ENCODE measurements around the gene MGARP. TPM values are rescaled to one million over a fixed set of nuclear protein-coding genes. Genes with fewer than 3 reads are reported as not detected.

MGARP gene
- total and polyA plus RNA-seq, 2 of the 4 experiments (the other 2 are of a cell fraction): 34.7 to 35.0 TPM

DNA sequence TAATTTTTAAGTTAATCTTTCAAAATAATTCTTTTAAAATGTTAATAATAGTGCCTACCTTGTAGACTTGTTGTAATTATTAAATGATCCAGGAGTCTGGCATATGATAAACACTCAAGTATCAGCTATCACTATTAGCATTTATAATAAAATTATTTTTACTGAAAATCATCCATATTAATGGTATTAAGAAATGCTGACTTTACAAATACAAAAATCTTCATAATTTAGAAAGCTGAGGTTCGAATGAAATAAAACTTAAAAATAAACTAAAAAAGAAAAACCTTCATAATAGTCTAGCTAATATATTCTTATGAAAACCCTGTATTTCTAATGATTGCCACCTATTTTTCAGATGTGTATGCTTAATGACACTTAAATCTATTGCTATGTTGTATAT is 5.2 kb downstream of the MGARP start:
- Histone ChIP-seq H3K4me1 (ENCODE audit: control insufficient read depth, insufficient read depth, low read length) (no peaks in the 10 kb centered on the region), H3K36me3 (ENCODE audit: control insufficient read depth, insufficient read depth, low read length) (0 out of 2 replicates have a peak, but pooled peaks cover 1% of the 10 kb centered on the region)
- POLR2A ChIA-PET (ENCODE audit: unreplicated experiment): no interaction called here

More for the DNA sequence above, 5.2 kb downstream of the MGARP start:
- no peaks in the 10 kb centered on the region for H3K9me1 ChIP-seq (ENCODE audit: insufficient read depth, low read length)
- no peak overlapping the region for H2BK20ac ChIP-seq (ENCODE audit: low read depth, low read length)
- TF ChIP-seq MAFK (IDR thresholded peaks at IDR 0.05; ENCODE audit: low read depth, low read length) (peak; percentile 76), RAD21 (IDR thresholded peaks at IDR 0.05; ENCODE audit: low read length) (no peak)
- no peak overlapping the region for H4K91ac ChIP-seq (ENCODE audit: insufficient read depth, low read depth, low read length)
- H3K4ac ChIP-seq (ENCODE audit: low read depth, low read length): no peak overlapping the region
- ATAC-seq (ENCODE audit: low read depth) (no peak), DNase-seq (no peak)
- no peak overlapping the region for H3K56ac ChIP-seq (ENCODE audit: extremely low read depth, insufficient read depth, low read length)
- no CpG with 5 or more reads among the region's 1 CpG for WGBS, 2 experiments (ENCODE audit: extremely low coverage in 2 of 2, insufficient read length in 1 of 2)
- H3K4me2 ChIP-seq (ENCODE audit: low read depth, low read length): no peak overlapping the region
- no peak overlapping the region for H2BK15ac ChIP-seq (ENCODE audit: low read depth, low read length)
- H2AFZ ChIP-seq (replicated peaks; ENCODE audit: low read length, poor library complexity): no peak overlapping the region
- H3K4me3 ChIP-seq (ENCODE audit: insufficient read depth, low read depth, low read length): no peak overlapping the region
- CTCF ChIA-PET: interaction anchor here (1.2 kb wide), 1 partner anchor 33 kb away, joined by 3 read pairs; no protein-coding TSS in a partner anchor
- in situ Hi-C loops (cut with MboI; ENCODE audit: low sequenced_read_pairs) (no loop called here), intact Hi-C loops (cut with micrococcal nuclease) (no loop called here), dilution Hi-C loops (cut with HindIII; ENCODE audit: low sequenced_read_pairs, unreplicated experiment) (no loop called here)
- H2BK120ac ChIP-seq (ENCODE audit: low read depth, low read length): no peak overlapping the region
- H2BK5ac ChIP-seq (ENCODE audit: low read depth, low read length, poor library complexity, severe bottlenecking): no peak overlapping the region
- no peak overlapping the region for H4K8ac ChIP-seq (ENCODE audit: low read depth in 2 of 2, low read length in 2 of 2)
- H3K9me3 ChIP-seq (ENCODE audit: control insufficient read depth, insufficient read depth, low read length): no peaks in the 10 kb centered on the region
- no peak overlapping the region for H2AK5ac ChIP-seq (ENCODE audit: low read depth, low read length)
- H3K79me1 ChIP-seq (ENCODE audit: low read depth in 1 of 2, low read length in 2 of 2): peaks cover 6 to 15% of the 10 kb centered on the region in 2 experiments
- H3K27ac ChIP-seq (ENCODE audit: insufficient read depth, low read length): no peak overlapping the region
- BruUV-seq (replicated peaks): no TSS peak
- no peak overlapping the region for H4K5ac ChIP-seq (ENCODE audit: low read depth, low read length)
- no peaks in the 10 kb centered on the region for H3K27me3 ChIP-seq (ENCODE audit: control insufficient read depth, insufficient read depth, low read length)
- no peak overlapping the region for H3K18ac ChIP-seq (ENCODE audit: low read depth, low read length)
- no peak overlapping the region for H3K9ac ChIP-seq (ENCODE audit: low read depth, low read length)
- H4K20me1 ChIP-seq (ENCODE audit: insufficient read depth, low read length): no peaks in the 10 kb centered on the region
- no peak overlapping the region for H3K23ac ChIP-seq (ENCODE audit: low read depth, low read length)
- no peak overlapping the region for H3K14ac ChIP-seq (replicated peaks; ENCODE audit: low read depth, low read length)
- H2AK9ac ChIP-seq (replicated peaks; ENCODE audit: low read depth, low read length, poor library complexity): no peak overlapping the region

Data from IMR-90 (cell line).